Breast epithelium (tissue), 3 donors: ENCODE results near the gene PELI2.

Experiments
- CTCF ChIP-seq, 3 donors: fragments of 450-650 bp; IDR thresholded peaks; one replicate each; pipeline ENCODE4 v1.5.1; 2016 to 2017; ENCODE audit warnings: antibody characterized with exemption in 3 of 3, mild to moderate bottlenecking in 3 of 3, moderate library complexity in 3 of 3
- POLR2AphosphoS5 ChIP-seq, 3 donors: sonication (generic); formaldehyde crosslinking; IDR thresholded peaks; one replicate each; pipeline ENCODE4 v1.6.1; 2017; ENCODE audit warnings: antibody characterized with exemption in 3 of 3

- no peak for TF ChIP-seq CTCF (IDR thresholded peaks at IDR 0.05)
- no peak for TF ChIP-seq POLR2AphosphoS5 (IDR thresholded peaks at IDR 0.05)
Observed at GRCh38 chr14:56081139-56081538, 37.1 kb upstream of the PELI2 start.
